Endothelial cell of umbilical vein (primary cell): ENCODE data around the gene EBLN1.

ENCODE experiments used
- CTCF ChIP-seq, 2 donors: IDR thresholded peaks; 1 replicate in 1 of 2; 2 replicates in 1 of 2; pipeline ENCODE4 v1.5.1; 2011; ENCODE audit warnings: low read length in 2 of 2, mild to moderate bottlenecking in 2 of 2, moderate library complexity in 2 of 2, control low read depth in 1 of 2, inconsistent platforms in 1 of 2, low read depth in 1 of 2; ENCODE audit not compliant: insufficient read depth in 1 of 2; ENCODE audit errors: extremely low read depth in 1 of 2
- GATA2 ChIP-seq: IDR thresholded peaks from 2 replicates; pipeline ENCODE4 v1.7.0; 2011; ENCODE audit warnings: low read depth, mild to moderate bottlenecking, moderate library complexity, mixed read lengths, low read length; ENCODE audit not compliant: insufficient read length, insufficient read depth
- JUN ChIP-seq: IDR thresholded peaks from 2 replicates; pipeline ENCODE4 v1.6.1; 2011; ENCODE audit warnings: borderline replicate concordance, low read depth; ENCODE audit not compliant: insufficient read length, insufficient read depth
- MAX ChIP-seq: IDR thresholded peaks from 2 replicates; pipeline ENCODE4 v1.6.1; 2011; ENCODE audit not compliant: insufficient read depth, insufficient read length
- MYC ChIP-seq: IDR thresholded peaks from one replicate; pipeline ENCODE4 v1.6.1; 2011; ENCODE audit warnings: mild to moderate bottlenecking, low read depth, low read length
- POLR2A ChIP-seq: IDR thresholded peaks from 2 replicates; pipeline ENCODE4 v1.6.1; 2012; ENCODE audit warnings: low read depth, mild to moderate bottlenecking, control low read depth, low read length
- POLR2AphosphoS5 ChIP-seq: IDR thresholded peaks from 2 replicates; pipeline ENCODE4 v1.6.1; 2012; ENCODE audit warnings: low read depth, mild to moderate bottlenecking, control low read depth, low read length, moderate library complexity; ENCODE audit not compliant: insufficient read depth

- TF ChIP-seq POLR2AphosphoS5, result no peak
- no peak for TF ChIP-seq CTCF (IDR thresholded peaks at IDR 0.05; ENCODE audit: extremely low read depth in 1 of 2, insufficient read depth in 1 of 2, low read depth in 1 of 2, low read length in 2 of 2)
- TF ChIP-seq MYC, result no peak
- TF ChIP-seq POLR2A, result no peak
- TF ChIP-seq MAX, result no peak
- TF ChIP-seq JUN, result no peak
- TF ChIP-seq GATA2, result no peak
These were observed 27.8 kb upstream of the EBLN1 start for GRCh38 chr10:22245567-22245966.
